Smooth muscle cell (in vitro differentiated cells): ENCODE data around the gene ANKRD33B. TPM values are rescaled to one million over a fixed set of nuclear protein-coding genes. Genes with fewer than 3 reads are reported as not detected.

Source experiments
- DNase-seq: peaks from one replicate; lab custom pipeline; 2025; ENCODE audit not compliant: unreplicated experiment; lab: John Stamatoyannopoulos, UW
- H2AFZ ChIP-seq: fragments of 200-600 bp; sonication (generic); 2 replicates; pipeline ENCODE4 v1.6.0; 2016; ENCODE audit warnings: antibody characterized with exemption, low read depth, mild to moderate bottlenecking
- H3F3A ChIP-seq: fragments of 200-600 bp; sonication (generic); 2 replicates; pipeline ENCODE4 v1.6.0; 2017; ENCODE audit warnings: antibody characterized with exemption, low read depth
- H3K27ac ChIP-seq: fragments of 200-600 bp; sonication (generic); 2 replicates; pipeline ENCODE4 v1.5.1; 2016; ENCODE audit warnings: low read depth, mild to moderate bottlenecking
- H3K27me3 ChIP-seq: fragments of 200-600 bp; sonication (generic); 2 replicates; pipeline ENCODE4 v1.6.1; 2016; ENCODE audit warnings: low read depth, mild to moderate bottlenecking
- H3K36me3 ChIP-seq: fragments of 200-600 bp; sonication (generic); 2 replicates; pipeline ENCODE4 v1.5.1; 2016; ENCODE audit warnings: low read depth
- H3K4me1 ChIP-seq: fragments of 200-600 bp; sonication (generic); 2 replicates; pipeline ENCODE4 v1.5.1; 2016; ENCODE audit warnings: low read depth
- H3K4me2 ChIP-seq: fragments of 200-600 bp; sonication (generic); 2 replicates; pipeline ENCODE4 v1.6.0; 2016; ENCODE audit warnings: mild to moderate bottlenecking
- H3K4me3 ChIP-seq: fragments of 200-600 bp; sonication (generic); 2 replicates; pipeline ENCODE4 v1.5.1; 2016; ENCODE audit warnings: mild to moderate bottlenecking
- H3K79me2 ChIP-seq: fragments of 200-600 bp; sonication (generic); 2 replicates; pipeline ENCODE4 v1.6.0; 2016; ENCODE audit warnings: low read depth, mild to moderate bottlenecking
- H3K9ac ChIP-seq: fragments of 200-600 bp; sonication (generic); 2 replicates; pipeline ENCODE4 v1.6.0; 2016; ENCODE audit warnings: low read depth
- H3K9me3 ChIP-seq: fragments of 200-600 bp; sonication (generic); replicated peaks from 2 replicates; pipeline ENCODE4 v1.5.1; 2016; ENCODE audit warnings: low read depth
- H4K20me1 ChIP-seq: fragments of 200-600 bp; sonication (generic); 2 replicates; pipeline ENCODE4 v1.6.0; 2016; ENCODE audit warnings: low read depth
- WGBS: methylation state at CpG from one replicate; pipeline ENCODE4 v1.1.7; 2016; ENCODE audit warnings: low lambda C conversion rate; 5-methylcytosine and 5-hydroxymethylcytosine counted together
- polyA plus RNA-seq: library from polyadenylated mRNA; unstranded; fragments of >200 nt; fragmentation: Nextera tagmentation; extraction: Ambion mirVana; gene quantifications from 2 replicates; pipeline ENCODE4 v1.2.1, GENCODE V29; 2016
- total RNA-seq: library from RNA; depleted of rRNA; stranded (reverse); fragments of >200 nt; gene quantifications from 2 replicates; pipeline ENCODE4 v1.2.3, GENCODE V29; 2014
- TF ChIP-seq, protein P1 (sequence below): fragments of 200-600 bp; sonication (generic); IDR thresholded peaks from 2 replicates; pipeline ENCODE4 v1.5.1; 2017; ENCODE audit warnings: borderline replicate concordance, mild to moderate bottlenecking, antibody characterized with exemption; ENCODE audit not compliant: insufficient read depth, poor library complexity, severe bottlenecking

Gene ANKRD33B
- total and polyA plus RNA-seq, 2 experiments from 2014 or later: 1.2 to 2.2 TPM

- Histone ChIP-seq H3K4me1 (no peaks in the 10 kb centered on the region), H3K4me2 (no peak overlapping the region), H3F3A (no peaks in the 10 kb centered on the region), H3K36me3 (no peaks in the 10 kb centered on the region), H3K9ac (no peak overlapping the region), H3K27me3 (no peaks in the 10 kb centered on the region), H4K20me1 (peaks cover 3% of the 10 kb centered on the region), H3K4me3 (no peak overlapping the region), H3K27ac (no peak overlapping the region), H3K9me3 (no peaks in the 10 kb centered on the region), H3K79me2 (no peaks in the 10 kb centered on the region), H2AFZ (no peak overlapping the region)
- 91% methylated on average over 18 of the region's 18 CpGs for WGBS
- no peak for DNase-seq
- TF ChIP-seq, protein P1, sequence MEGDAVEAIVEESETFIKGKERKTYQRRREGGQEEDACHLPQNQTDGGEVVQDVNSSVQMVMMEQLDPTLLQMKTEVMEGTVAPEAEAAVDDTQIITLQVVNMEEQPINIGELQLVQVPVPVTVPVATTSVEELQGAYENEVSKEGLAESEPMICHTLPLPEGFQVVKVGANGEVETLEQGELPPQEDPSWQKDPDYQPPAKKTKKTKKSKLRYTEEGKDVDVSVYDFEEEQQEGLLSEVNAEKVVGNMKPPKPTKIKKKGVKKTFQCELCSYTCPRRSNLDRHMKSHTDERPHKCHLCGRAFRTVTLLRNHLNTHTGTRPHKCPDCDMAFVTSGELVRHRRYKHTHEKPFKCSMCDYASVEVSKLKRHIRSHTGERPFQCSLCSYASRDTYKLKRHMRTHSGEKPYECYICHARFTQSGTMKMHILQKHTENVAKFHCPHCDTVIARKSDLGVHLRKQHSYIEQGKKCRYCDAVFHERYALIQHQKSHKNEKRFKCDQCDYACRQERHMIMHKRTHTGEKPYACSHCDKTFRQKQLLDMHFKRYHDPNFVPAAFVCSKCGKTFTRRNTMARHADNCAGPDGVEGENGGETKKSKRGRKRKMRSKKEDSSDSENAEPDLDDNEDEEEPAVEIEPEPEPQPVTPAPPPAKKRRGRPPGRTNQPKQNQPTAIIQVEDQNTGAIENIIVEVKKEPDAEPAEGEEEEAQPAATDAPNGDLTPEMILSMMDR: no peak
Observed at GRCh38 chr5:10631316-10631996, 67.6 kb downstream of the ANKRD33B start.

DNA sequence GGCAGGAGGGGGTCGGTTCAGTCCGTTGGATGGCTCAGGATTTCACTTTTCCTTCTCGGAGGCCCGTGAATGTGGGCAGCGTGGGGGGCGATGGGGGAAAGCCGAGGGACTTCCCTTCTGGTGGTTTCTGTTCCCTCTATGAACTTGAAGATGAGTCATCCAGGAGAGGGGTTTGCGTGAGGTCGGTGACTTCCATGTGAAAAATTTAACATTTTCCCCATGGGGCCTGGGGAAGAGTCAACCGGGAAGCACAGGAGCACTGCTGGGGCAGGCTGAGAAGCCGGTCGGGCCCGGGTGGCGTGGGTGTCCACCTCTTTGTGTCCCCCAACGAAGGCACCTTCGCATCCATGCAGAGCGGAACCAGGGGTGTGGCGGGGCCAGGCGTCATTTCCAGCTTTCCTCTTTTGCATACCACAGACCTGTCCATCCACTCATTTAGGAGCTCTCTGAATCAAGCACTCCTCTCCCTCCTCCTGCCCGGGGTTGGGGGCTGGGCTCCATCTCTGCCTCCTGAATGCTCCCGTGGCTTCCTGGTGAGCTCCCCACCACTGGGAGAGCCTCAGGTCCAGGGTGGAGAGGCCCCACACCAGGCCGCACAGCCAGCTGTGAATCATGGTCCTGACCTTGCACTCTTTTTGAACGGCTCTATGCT, 68.4 kb downstream of the ANKRD33B start:
- H3K9ac ChIP-seq: no peak overlapping the region
- 73% methylated on average over 23 of the region's 23 CpGs for WGBS
- H3K4me3 ChIP-seq: no peak overlapping the region
- H3K27me3 ChIP-seq: no peaks in the 10 kb centered on the region
- H3K4me2 ChIP-seq: no peak overlapping the region
- H3F3A ChIP-seq: no peaks in the 10 kb centered on the region
- H3K79me2 ChIP-seq: no peaks in the 10 kb centered on the region
- no peaks in the 10 kb centered on the region for H3K4me1 ChIP-seq
- H3K27ac ChIP-seq: no peak overlapping the region
- H4K20me1 ChIP-seq: peaks cover 3% of the 10 kb centered on the region
- TF ChIP-seq, protein P1: no peak
- H3K9me3 ChIP-seq: no peaks in the 10 kb centered on the region
- no peak overlapping the region for H2AFZ ChIP-seq
- no peak for DNase-seq
- H3K36me3 ChIP-seq: no peaks in the 10 kb centered on the region

DNA sequence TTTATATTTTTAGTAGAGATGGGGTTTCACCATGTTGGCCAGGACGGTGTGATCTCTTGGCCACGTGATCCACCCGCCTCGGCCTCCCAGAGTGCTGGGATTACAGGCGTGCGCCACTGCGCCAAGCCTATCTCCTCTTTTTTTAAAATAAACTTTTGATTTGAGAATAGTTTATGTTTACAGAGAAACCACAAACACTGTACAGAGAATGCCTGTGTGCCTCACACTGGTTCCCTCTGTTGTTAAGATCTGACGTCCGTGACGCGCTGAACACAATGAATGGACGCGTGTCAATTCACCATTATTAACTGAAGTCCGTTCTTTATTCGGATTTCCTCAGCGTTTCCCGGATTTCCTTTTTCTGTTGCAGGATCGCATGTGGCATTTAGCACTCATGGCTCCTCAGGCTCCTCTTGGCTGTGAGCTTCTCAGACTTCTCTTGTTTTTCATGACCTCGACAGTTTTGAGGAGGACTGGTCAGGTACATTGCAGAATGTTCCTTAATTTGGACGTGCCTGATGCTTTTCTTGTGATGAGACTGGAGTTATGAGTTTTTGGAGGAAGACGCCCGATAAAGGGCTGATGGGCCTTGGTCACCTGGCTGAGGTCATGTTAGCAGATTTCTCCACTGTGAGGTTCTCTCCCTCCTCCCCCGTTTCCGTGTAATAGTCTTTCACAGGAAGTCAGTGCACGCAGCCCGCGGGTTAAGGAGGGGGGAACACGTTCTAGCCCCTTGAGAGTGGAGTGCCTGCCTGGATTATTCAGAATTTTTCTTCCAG, 69.6 kb downstream of the ANKRD33B start:
- Histone ChIP-seq H3K36me3 (no peaks in the 10 kb centered on the region), H3F3A (no peaks in the 10 kb centered on the region), H3K79me2 (no peaks in the 10 kb centered on the region), H3K4me3 (no peak overlapping the region), H3K27me3 (no peaks in the 10 kb centered on the region), H3K9me3 (no peaks in the 10 kb centered on the region), H3K4me1 (no peaks in the 10 kb centered on the region), H4K20me1 (peaks cover 3% of the 10 kb centered on the region), H3K9ac (no peak overlapping the region), H2AFZ (no peak overlapping the region), H3K4me2 (no peak overlapping the region), H3K27ac (no peak overlapping the region)
- WGBS: 95% methylated on average over 28 of the region's 28 CpGs
- DNase-seq: no peak
- TF ChIP-seq, protein P1: no peak
